Measurements from ENCODE around the gene B4GALNT2.

The B4GALNT2 gene

GRCh38 chr17:49216482-49216881 is 83.9 kb downstream of the B4GALNT2 start:
- ChIA-PET CTCF (interaction anchor here (3.2 kb wide), 1 partner anchor 11 kb away, joined by 28 read pairs; no protein-coding TSS in a partner anchor), POLR2A (no interaction called here)
- no peak for TF ChIP-seq CTCF (IDR thresholded peaks at IDR 0.05; ENCODE audit: insufficient read depth, low read length, missing control alignments)
- no peak for DNase-seq (ENCODE audit: low read depth, low spot score)
- H3K4me3 ChIP-seq (ENCODE audit: low read depth, low read length), result no peak overlapping the region

- POLR2A ChIA-PET, result no interaction called here
Measured at GRCh38 chr17:49216953-49217650, 84.5 kb downstream of the B4GALNT2 start.

GRCh38 chr17:49217651-49218413 is 85.3 kb downstream of the B4GALNT2 start:
- no peak for DNase-seq (ENCODE audit: low read depth, low spot score)
- POLR2A ChIA-PET, result interaction anchor here (1.0 kb wide), 1 partner anchor 12 kb away, joined by 3 read pairs; no protein-coding TSS in a partner anchor
- CTCF ChIA-PET, result interaction anchor here (3.2 kb wide), 1 partner anchor 9 kb away, joined by 28 read pairs; no protein-coding TSS in a partner anchor
- no peak overlapping the region for H3K4me3 ChIP-seq (ENCODE audit: low read depth, low read length)
- TF ChIP-seq CTCF (IDR thresholded peaks at IDR 0.05; ENCODE audit: insufficient read depth, low read length, missing control alignments), result no peak

More at GRCh38 chr17:49216953-49217650, 84.5 kb downstream of the B4GALNT2 start:
- DNase-seq (ENCODE audit: low read depth, low spot score), result no peak
- TF ChIP-seq CTCF (IDR thresholded peaks at IDR 0.05; ENCODE audit: insufficient read depth, low read length, missing control alignments), result no peak
- CTCF ChIA-PET, result interaction anchor here (3.2 kb wide), 1 partner anchor 10 kb away, joined by 28 read pairs; no protein-coding TSS in a partner anchor
- H3K4me3 ChIP-seq (ENCODE audit: low read depth, low read length), result no peak overlapping the region

GRCh38 chr17:49218941-49219913 is 86.7 kb downstream of the B4GALNT2 start:
- CTCF ChIA-PET, result interaction anchor here (3.2 kb wide), 1 partner anchor 8 kb away, joined by 28 read pairs; no protein-coding TSS in a partner anchor
- H3K4me3 ChIP-seq (ENCODE audit: low read depth, low read length), result no peak overlapping the region
- DNase-seq (ENCODE audit: low read depth, low spot score), result no peak
- peak; percentile 7 for TF ChIP-seq CTCF (IDR thresholded peaks at IDR 0.05; ENCODE audit: insufficient read depth, low read length, missing control alignments)
- POLR2A ChIA-PET, result no interaction called here

- no peak for TF ChIP-seq CTCF (IDR thresholded peaks at IDR 0.05; ENCODE audit: insufficient read depth, low read length, missing control alignments)
- POLR2A ChIA-PET, result no interaction called here
- H3K4me3 ChIP-seq (ENCODE audit: low read depth, low read length), result no peak overlapping the region
- DNase-seq (ENCODE audit: low read depth, low spot score), result no peak
- CTCF ChIA-PET, result no interaction called here
Measured at GRCh38 chr17:49219987-49220386, 87.4 kb downstream of the B4GALNT2 start.
